OCI-LY1 (cell line): ENCODE measurements around the gene ATXN3.

ENCODE experiments used
- H2AFZ ChIP-seq: fragments of 200-600 bp; sonication (generic), shearing (Covaris generic); 2 replicates; pipeline ENCODE4 v1.6.0; 2014; ENCODE audit warnings: antibody characterized with exemption, mild to moderate bottlenecking, low read length
- H3F3A ChIP-seq: fragments of 200-600 bp; sonication (generic), shearing (Covaris generic); 2 replicates; pipeline ENCODE4 v1.6.0; 2014; ENCODE audit warnings: mild to moderate bottlenecking, antibody characterized with exemption, low read length, moderate library complexity; ENCODE audit not compliant: insufficient read depth
- H3K27ac ChIP-seq: fragments of 200-600 bp; sonication (generic); 2 replicates; pipeline ENCODE4 v1.5.1; 2014; ENCODE audit warnings: low read length, mixed run types, mild to moderate bottlenecking, low read depth; ENCODE audit not compliant: poor library complexity, severe bottlenecking
- H3K27me3 ChIP-seq: fragments of 200-600 bp; sonication (generic); 2 replicates; pipeline ENCODE4 v1.6.0; 2014; ENCODE audit warnings: antibody characterized with exemption, mild to moderate bottlenecking, low read length, moderate library complexity; ENCODE audit not compliant: insufficient read depth
- H3K36me3 ChIP-seq: fragments of 200-600 bp; sonication (generic); 2 replicates; pipeline ENCODE4 v1.6.1; 2014; ENCODE audit warnings: mild to moderate bottlenecking, antibody characterized with exemption, low read length, moderate library complexity, mixed read lengths; ENCODE audit not compliant: insufficient read depth
- H3K4me1 ChIP-seq: fragments of 200-600 bp; sonication (generic); 2 replicates; pipeline ENCODE4 v1.5.1; 2014; ENCODE audit warnings: mild to moderate bottlenecking, low read length, moderate library complexity; ENCODE audit not compliant: insufficient read depth, severe bottlenecking
- H3K4me2 ChIP-seq: fragments of 200-600 bp; sonication (generic), shearing (Covaris generic); 2 replicates; pipeline ENCODE4 v1.6.1; 2014; ENCODE audit warnings: low read length
- H3K4me3 ChIP-seq: fragments of 200-600 bp; sonication (generic); 2 replicates; pipeline ENCODE4 v1.5.1; 2014; ENCODE audit warnings: low read length, low read depth, mild to moderate bottlenecking, mixed read lengths; ENCODE audit not compliant: poor library complexity, severe bottlenecking
- H3K79me2 ChIP-seq: fragments of 200-600 bp; shearing (Covaris generic); 2 replicates; pipeline ENCODE4 v1.6.1; 2016; ENCODE audit warnings: mixed run types, low read length, mixed read lengths; ENCODE audit not compliant: insufficient read depth
- H3K9ac ChIP-seq: fragments of 200-600 bp; sonication (generic), shearing (Covaris generic); 2 replicates; pipeline ENCODE4 v1.6.1; 2014; ENCODE audit warnings: mild to moderate bottlenecking, low read length, mixed read lengths
- H3K9me2 ChIP-seq: fragments of 200-600 bp; sonication (generic), shearing (Covaris generic); 2 replicates; pipeline ENCODE4 v1.6.1; 2014; ENCODE audit warnings: low read depth, mild to moderate bottlenecking, low read length, mixed read lengths
- H3K9me3 ChIP-seq: fragments of 200-600 bp; shearing (Covaris generic); 2 replicates; pipeline ENCODE4 v1.6.1; 2014; ENCODE audit warnings: low read length, mixed read lengths
- H4K20me1 ChIP-seq: fragments of 200-600 bp; sonication (generic), shearing (Covaris generic); 2 replicates; pipeline ENCODE4 v1.6.0; 2016; ENCODE audit warnings: mild to moderate bottlenecking, low read length; ENCODE audit not compliant: insufficient read depth
- EZH2 ChIP-seq: fragments of 200-600 bp; sonication (generic), shearing (Covaris generic); IDR thresholded peaks from 2 replicates; pipeline ENCODE4 v1.8.0; 2017; ENCODE audit warnings: borderline replicate concordance, mixed run types, mild to moderate bottlenecking, antibody characterized with exemption, low read length, moderate library complexity, mixed read lengths
- TF ChIP-seq, protein P1 (sequence below): fragments of 200-600 bp; sonication (generic), shearing (Covaris generic); IDR thresholded peaks from 2 replicates; pipeline ENCODE4 v1.5.1; 2017; ENCODE audit warnings: mild to moderate bottlenecking, antibody characterized with exemption, low read length, moderate library complexity, mixed read lengths

ATXN3 gene

DNA sequence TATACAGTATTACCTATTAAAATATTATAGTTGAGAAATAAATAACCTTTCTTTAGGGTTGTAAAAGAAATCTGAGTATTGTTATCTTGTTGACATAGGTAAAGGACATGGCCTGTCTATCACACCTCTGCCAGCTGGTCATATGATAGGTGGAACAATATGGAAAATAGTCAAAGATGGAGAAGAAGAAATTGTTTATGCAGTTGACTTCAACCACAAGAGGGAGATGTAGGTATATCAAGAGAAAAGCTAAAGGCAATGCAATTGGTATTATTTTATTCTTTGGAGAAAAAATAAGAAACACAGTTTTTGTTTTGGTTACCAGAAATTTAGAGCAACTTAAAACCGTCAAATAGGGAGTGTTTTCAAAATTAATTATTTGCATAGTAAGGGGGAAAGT is 28.9 kb upstream of the ATXN3 start:
- TF ChIP-seq EZH2, result no peak
- TF ChIP-seq, protein P1, sequence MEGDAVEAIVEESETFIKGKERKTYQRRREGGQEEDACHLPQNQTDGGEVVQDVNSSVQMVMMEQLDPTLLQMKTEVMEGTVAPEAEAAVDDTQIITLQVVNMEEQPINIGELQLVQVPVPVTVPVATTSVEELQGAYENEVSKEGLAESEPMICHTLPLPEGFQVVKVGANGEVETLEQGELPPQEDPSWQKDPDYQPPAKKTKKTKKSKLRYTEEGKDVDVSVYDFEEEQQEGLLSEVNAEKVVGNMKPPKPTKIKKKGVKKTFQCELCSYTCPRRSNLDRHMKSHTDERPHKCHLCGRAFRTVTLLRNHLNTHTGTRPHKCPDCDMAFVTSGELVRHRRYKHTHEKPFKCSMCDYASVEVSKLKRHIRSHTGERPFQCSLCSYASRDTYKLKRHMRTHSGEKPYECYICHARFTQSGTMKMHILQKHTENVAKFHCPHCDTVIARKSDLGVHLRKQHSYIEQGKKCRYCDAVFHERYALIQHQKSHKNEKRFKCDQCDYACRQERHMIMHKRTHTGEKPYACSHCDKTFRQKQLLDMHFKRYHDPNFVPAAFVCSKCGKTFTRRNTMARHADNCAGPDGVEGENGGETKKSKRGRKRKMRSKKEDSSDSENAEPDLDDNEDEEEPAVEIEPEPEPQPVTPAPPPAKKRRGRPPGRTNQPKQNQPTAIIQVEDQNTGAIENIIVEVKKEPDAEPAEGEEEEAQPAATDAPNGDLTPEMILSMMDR, result peak; percentile 47
- H3K4me2 ChIP-seq, result no peak overlapping the region
- no peaks in the 10 kb centered on the region for H3F3A ChIP-seq
- no peaks in the 10 kb centered on the region for H3K27me3 ChIP-seq
- H2AFZ ChIP-seq, result no peak overlapping the region
- no peak overlapping the region for H3K27ac ChIP-seq
- H4K20me1 ChIP-seq, result no peaks in the 10 kb centered on the region
- no peaks in the 10 kb centered on the region for H3K4me1 ChIP-seq
- no peak overlapping the region for H3K9ac ChIP-seq
- no peaks in the 10 kb centered on the region for H3K9me3 ChIP-seq
- H3K4me3 ChIP-seq, result no peak overlapping the region
- H3K36me3 ChIP-seq, result peaks cover 91% of the 10 kb centered on the region
- H3K79me2 ChIP-seq, result no peaks in the 10 kb centered on the region
- no peaks in the 10 kb centered on the region for H3K9me2 ChIP-seq

DNA sequence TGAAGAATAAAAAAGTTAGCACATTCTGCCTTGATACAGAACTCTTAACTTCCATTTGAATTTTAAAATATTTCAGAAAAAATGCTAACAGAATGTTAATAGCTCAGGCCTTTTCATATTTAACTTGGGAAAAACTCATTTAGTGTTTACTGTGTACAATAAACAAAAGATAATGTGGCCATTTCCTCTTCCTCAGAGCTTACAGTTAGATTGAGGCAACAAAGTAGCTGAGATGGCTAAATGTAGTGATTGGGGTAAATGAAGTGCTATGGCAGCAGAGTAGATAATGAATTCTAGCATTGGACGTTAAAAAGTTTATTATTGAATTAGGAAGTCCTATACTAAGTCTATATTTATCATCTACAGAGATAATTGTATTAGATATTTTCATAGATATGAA is 28.1 kb upstream of the ATXN3 start:
- no peak overlapping the region for H3K4me2 ChIP-seq
- no peaks in the 10 kb centered on the region for H4K20me1 ChIP-seq
- no peaks in the 10 kb centered on the region for H3K79me2 ChIP-seq
- H3K9me2 ChIP-seq, result no peaks in the 10 kb centered on the region
- H3K27me3 ChIP-seq, result no peaks in the 10 kb centered on the region
- H2AFZ ChIP-seq, result no peak overlapping the region
- no peaks in the 10 kb centered on the region for H3F3A ChIP-seq
- no peak overlapping the region for H3K4me3 ChIP-seq
- TF ChIP-seq EZH2, result no peak
- TF ChIP-seq, protein P1, result no peak
- no peaks in the 10 kb centered on the region for H3K4me1 ChIP-seq
- peaks cover 94% of the 10 kb centered on the region for H3K36me3 ChIP-seq
- no peak overlapping the region for H3K27ac ChIP-seq
- no peaks in the 10 kb centered on the region for H3K9me3 ChIP-seq
- no peak overlapping the region for H3K9ac ChIP-seq

DNA sequence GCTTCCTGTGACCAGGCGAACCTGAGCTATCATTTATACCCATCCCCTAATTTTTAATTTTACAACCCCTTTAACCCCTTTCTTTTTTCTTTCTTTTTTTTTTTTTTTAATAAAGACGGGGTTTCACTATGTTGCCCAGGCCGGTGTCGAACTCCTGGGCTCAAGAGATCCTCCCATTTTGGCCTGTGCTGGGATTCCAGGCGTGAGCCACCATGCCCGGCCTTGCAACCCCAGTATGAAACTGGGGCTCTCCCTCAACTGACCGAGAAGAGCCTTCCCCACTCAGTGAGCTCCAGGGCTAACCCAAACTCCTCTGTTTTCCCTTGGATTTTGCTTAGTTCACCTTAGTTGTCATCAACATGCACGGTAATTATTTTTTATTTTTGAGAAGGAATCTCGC is 16.4 kb upstream of the ATXN3 start:
- Histone ChIP-seq H2AFZ (no peak overlapping the region), H3K4me1 (peaks cover 40% of the 10 kb centered on the region), H3K27me3 (no peaks in the 10 kb centered on the region), H3K4me3 (peak overlapping the region; percentile 96), H3K9ac (peak overlapping the region; percentile 98), H4K20me1 (no peaks in the 10 kb centered on the region), H3K9me3 (no peaks in the 10 kb centered on the region), H3K36me3 (peaks cover 63% of the 10 kb centered on the region), H3F3A (no peaks in the 10 kb centered on the region), H3K27ac (peak overlapping the region; percentile 73), H3K9me2 (no peaks in the 10 kb centered on the region), H3K79me2 (peaks cover 18% of the 10 kb centered on the region), H3K4me2 (peak overlapping the region; percentile 81)
- TF ChIP-seq, protein P1, result no peak
- no peak for TF ChIP-seq EZH2
